Measurements from ENCODE around the gene ZNF212.

GRCh38 chr7:149245244-149245643 is 5.8 kb downstream of the ZNF212 start:
- TF ChIP-seq, protein P1, sequence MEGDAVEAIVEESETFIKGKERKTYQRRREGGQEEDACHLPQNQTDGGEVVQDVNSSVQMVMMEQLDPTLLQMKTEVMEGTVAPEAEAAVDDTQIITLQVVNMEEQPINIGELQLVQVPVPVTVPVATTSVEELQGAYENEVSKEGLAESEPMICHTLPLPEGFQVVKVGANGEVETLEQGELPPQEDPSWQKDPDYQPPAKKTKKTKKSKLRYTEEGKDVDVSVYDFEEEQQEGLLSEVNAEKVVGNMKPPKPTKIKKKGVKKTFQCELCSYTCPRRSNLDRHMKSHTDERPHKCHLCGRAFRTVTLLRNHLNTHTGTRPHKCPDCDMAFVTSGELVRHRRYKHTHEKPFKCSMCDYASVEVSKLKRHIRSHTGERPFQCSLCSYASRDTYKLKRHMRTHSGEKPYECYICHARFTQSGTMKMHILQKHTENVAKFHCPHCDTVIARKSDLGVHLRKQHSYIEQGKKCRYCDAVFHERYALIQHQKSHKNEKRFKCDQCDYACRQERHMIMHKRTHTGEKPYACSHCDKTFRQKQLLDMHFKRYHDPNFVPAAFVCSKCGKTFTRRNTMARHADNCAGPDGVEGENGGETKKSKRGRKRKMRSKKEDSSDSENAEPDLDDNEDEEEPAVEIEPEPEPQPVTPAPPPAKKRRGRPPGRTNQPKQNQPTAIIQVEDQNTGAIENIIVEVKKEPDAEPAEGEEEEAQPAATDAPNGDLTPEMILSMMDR (conservative IDR thresholded peaks at IDR 0.05 in 1 of 2, IDR thresholded peaks at IDR 0.05 in 1 of 2; ENCODE audit: low read depth in 1 of 2, low read length in 2 of 2) = no peak
- TF ChIP-seq EZH2 (IDR thresholded peaks at IDR 0.05; ENCODE audit: low read length, missing control alignments) = no peak

Data from fibroblast of lung (primary cell).